Left forelimb (tissue), 1 donor: ENCODE data around the gene LRRC2.

Source experiments
- DNase-seq: peaks from one replicate; pipeline ENCODE4 v3.0.0-alpha.2; 2018; ENCODE audit warnings: low spot score

Gene LRRC2

GRCh38 chr3:46479021-46479420, 87.1 kb downstream of the LRRC2 start:
- DNase-seq = peak; percentile 25

- DNase-seq = peak; percentile 44
Observed at GRCh38 chr3:46478341-46478740, 87.8 kb downstream of the LRRC2 start.

DNA sequence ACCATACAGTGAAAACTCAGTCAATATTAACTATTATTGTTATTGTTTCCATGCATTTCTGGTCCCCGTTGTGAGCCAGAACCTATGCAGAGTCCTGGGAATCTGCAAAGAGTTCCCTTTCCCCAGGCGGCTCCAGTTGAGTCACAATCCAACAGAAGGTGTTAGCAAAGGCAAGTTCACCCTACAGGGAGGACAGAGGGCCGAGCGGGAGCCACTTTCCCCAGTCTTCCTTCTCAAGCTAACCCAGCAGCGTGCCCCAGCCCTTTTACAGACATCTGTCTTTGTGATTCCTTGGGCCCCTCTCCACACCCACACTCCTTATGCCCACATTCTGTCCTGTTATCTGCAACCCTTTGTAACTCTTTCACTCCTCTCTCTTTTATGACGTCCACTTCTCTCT, 88.3 kb downstream of the LRRC2 start:
- peak; percentile 26 for DNase-seq

DNA sequence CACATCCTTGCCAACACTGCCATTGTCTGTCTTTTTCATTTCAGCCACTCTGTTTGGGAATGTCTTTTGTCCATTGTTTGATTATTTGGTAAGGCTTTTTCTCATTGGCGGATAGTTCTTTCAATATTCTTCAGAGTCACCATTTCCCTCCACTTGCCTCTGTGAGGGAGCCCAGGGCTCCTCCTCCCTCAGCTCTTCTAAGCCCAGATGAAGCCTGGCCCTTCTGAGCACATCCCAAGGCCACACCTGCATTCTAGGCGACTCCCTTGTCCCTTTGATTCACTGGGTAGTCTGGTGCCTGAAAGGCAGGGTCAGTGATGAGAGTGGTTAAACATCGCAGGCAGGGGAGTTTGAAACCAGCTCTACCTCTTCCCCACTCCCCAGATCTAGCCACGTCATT, 89.0 kb downstream of the LRRC2 start:
- peak; percentile 30 for DNase-seq

- DNase-seq = peak; percentile 6
Observed at GRCh38 chr3:46472736-46473135, 93.4 kb downstream of the LRRC2 start.

- DNase-seq = peak; percentile 58
Observed at GRCh38 chr3:46471371-46471914, 94.7 kb downstream of the LRRC2 start.

GRCh38 chr3:46470831-46471230, 95.3 kb downstream of the LRRC2 start:
- no peak for DNase-seq

DNA sequence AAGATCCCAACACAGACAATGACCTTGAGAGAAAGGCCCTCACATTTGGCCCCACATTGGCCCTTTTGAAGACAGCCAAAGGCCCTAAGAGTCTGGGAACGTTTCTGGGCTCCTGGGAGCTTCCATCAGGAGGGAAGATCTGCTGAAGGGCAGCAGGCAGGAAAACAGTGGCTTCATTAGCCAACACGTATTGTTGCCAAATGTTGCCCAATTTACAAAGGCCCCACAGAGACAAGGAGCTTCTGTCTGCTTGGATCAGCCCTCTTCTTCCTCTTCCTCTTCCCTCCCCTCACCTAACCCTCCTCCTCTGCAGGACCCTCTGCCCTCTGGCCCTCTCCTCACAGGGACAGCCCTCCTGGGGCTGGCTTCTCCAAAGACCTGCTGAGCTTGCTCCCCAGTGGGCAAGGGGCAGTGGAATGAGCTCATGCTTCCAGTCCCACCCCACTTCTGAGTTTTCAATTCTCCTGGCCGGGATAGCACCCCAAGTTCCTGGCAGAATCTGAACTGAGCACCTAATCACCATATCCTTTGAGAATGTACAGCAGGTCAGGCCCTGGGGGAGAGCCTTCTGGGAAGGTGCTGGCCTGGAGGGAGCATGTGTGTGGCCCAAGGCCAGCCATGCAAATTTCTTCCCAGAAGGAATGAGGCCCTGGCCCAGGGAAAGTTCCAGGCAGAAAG, 96.3 kb downstream of the LRRC2 start:
- no peak for DNase-seq

DNA sequence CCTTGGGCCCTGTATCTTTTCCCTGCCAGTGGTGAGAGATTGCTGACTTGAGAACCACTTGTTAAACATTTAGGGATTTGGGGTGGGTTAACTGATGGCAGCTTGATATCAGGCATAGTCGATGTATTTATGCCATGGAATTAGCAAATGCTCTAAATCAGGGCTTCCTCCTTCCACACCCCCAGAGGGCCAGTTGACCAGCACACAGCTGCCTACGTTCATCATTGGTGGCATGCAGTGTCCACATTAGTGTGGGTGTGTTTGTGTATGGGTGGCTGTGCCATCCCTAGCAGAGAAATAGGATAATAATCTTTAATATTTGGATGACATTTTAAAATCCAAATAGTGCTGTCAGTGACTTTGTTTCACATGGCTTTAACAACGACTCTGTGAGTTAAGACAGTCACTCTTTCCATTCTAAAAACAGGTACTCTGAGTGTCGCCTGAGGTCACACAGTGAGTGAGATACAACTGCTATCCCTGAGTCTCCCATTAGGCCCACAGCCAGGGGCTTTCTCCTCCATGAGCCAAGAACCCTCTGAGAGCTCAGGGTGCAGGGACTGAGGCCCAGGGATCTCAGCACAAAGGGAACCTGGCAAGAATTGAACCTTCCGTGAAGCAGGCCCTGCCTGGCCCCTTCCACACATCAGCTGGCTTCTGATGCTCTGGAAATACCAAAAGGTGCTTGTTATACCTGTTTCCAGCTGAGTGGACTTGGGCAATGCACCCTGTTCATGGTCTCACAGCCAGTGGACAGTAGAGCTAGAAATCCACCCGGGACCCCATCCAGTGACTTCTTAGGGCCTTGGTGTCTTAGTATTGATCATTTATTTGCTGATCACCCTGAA, 97.1 kb downstream of the LRRC2 start:
- DNase-seq = no peak

DNA sequence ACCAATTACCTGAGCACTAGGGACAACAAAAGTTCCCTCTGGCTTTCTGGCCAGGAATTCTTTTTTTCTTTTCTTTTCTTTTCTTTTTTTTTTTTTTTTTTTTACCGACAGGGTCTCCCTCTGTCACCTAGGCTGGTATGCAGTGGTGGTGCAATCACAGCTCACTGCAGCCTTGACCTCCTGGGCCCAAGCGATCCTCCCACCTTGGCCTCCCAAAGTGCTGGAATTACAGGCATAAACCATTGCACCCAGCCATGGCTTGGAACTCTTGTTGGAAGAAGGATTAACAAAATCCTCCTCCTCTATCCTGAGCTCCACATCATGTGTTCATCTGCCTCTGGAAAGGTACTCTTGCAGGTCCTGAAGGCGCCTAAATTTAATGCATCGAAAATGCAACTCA, 98.5 kb downstream of the LRRC2 start:
- no peak for DNase-seq

DNA sequence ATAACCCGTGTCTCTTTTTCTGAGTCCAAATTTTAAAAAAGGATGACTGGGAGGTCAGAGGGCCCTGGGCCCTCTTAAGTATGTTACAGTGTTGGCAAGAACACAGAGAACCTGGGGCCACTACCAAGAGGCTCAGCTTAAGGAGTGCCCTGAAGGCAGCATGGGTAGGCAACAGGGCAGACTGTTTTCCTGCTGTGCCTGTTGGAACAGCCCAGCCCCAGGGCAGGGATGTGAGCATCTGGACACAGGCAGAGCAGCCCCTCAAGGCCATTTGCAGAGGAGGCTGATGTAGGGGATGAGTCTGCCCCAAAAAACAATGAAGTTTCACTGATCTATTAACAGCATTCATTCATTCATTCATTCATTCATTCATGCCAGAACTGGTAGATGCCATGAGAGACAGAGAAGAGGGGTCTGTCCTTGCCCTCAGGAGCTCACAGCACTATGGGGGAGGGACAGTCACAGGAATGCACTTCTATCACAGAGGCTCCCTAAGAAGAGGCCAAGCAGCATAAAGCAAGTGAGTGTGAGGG, 99.2 kb downstream of the LRRC2 start:
- no peak for DNase-seq

DNA sequence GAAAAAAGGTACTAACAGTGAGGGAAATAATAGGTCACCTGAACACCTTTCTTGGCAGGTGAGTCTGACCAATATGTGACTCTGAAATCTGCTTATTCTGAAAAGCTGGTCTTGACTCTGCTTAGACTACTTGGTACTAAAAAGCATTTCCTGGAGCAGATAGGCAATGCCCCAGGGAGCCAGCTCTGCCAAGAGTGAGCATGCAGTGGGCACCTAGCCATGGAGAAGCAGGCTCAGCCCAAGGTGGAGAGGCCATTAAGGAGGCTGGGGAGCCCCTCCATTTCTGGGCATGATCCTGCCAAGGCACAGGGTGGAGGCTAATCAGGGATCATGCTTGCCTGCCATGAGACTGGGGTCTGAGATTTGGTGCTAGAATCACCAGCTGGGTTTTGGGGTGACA, 99.8 kb downstream of the LRRC2 start:
- no peak for DNase-seq
